HepG2 (cell line): ENCODE data around the gene ERLEC1. TPM values are rescaled to one million over a fixed set of nuclear protein-coding genes. Genes with fewer than 3 reads are reported as not detected.

ENCODE experiments used
- BATF2 ChIP-seq: sonication (generic); formaldehyde crosslinking; IDR thresholded peaks from 2 replicates; pipeline ENCODE4 v1.8.0; 2022; ENCODE audit warnings: mild to moderate bottlenecking, missing genetic modification reagents, moderate library complexity
- DPF2 ChIP-seq: sonication (generic); formaldehyde crosslinking; IDR thresholded peaks from 2 replicates; pipeline ENCODE4 v1.4.0; 2020; ENCODE audit warnings: mild to moderate bottlenecking, low read depth, missing genetic modification reagents, borderline replicate concordance
- FOXC1 ChIP-seq: sonication (generic); formaldehyde crosslinking; IDR thresholded peaks from 2 replicates; pipeline ENCODE4 v1.8.0; 2022; ENCODE audit warnings: mild to moderate bottlenecking, missing genetic modification reagents, borderline replicate concordance
- HOXA7 ChIP-seq: sonication (generic); formaldehyde crosslinking; IDR thresholded peaks from 2 replicates; pipeline ENCODE4 v1.8.1; 2022; ENCODE audit warnings: mild to moderate bottlenecking, missing genetic modification reagents, moderate library complexity
- NCOA5 ChIP-seq: sonication (generic); formaldehyde crosslinking; IDR thresholded peaks from 2 replicates; pipeline ENCODE4 v1.4.0; 2020; ENCODE audit warnings: missing genetic modification reagents
- PITX1 ChIP-seq: sonication (generic); formaldehyde crosslinking; IDR thresholded peaks from 2 replicates; pipeline ENCODE4 v1.5.1; 2020; ENCODE audit warnings: mild to moderate bottlenecking, missing genetic modification reagents
- POGZ ChIP-seq: sonication (generic); formaldehyde crosslinking; IDR thresholded peaks from 2 replicates; pipeline ENCODE4 v1.4.0; 2020; ENCODE audit warnings: mild to moderate bottlenecking, missing genetic modification reagents
- SP140L ChIP-seq: sonication (generic); formaldehyde crosslinking; IDR thresholded peaks from 2 replicates; pipeline ENCODE4 v1.4.0; 2020; ENCODE audit warnings: missing genetic modification reagents, borderline replicate concordance
- ZBTB1 ChIP-seq: sonication (generic); formaldehyde crosslinking; IDR thresholded peaks from 2 replicates; pipeline ENCODE4 v1.4.0; 2020; ENCODE audit warnings: missing genetic modification reagents, borderline replicate concordance
- ZFX ChIP-seq: sonication (generic); formaldehyde crosslinking; IDR thresholded peaks from 2 replicates; pipeline ENCODE4 v1.4.0; 2020; ENCODE audit warnings: mild to moderate bottlenecking, low read depth, missing genetic modification reagents, moderate library complexity
- ZHX1 ChIP-seq: sonication (generic); formaldehyde crosslinking; IDR thresholded peaks from 2 replicates; pipeline ENCODE4 v1.8.1; 2022; ENCODE audit warnings: low read depth, mild to moderate bottlenecking, missing genetic modification reagents
- ZNF251 ChIP-seq: sonication (generic); formaldehyde crosslinking; IDR thresholded peaks from 2 replicates; pipeline ENCODE4 v1.9.0; 2021; ENCODE audit warnings: mild to moderate bottlenecking, missing genetic modification reagents
- ZNF512B ChIP-seq: sonication (generic); formaldehyde crosslinking; IDR thresholded peaks from 2 replicates; pipeline ENCODE4 v1.5.1; 2020; ENCODE audit warnings: missing genetic modification reagents, mild to moderate bottlenecking, borderline replicate concordance
- ZNF646 ChIP-seq: sonication (generic); formaldehyde crosslinking; IDR thresholded peaks from 2 replicates; pipeline ENCODE4 v1.9.0; 2021; ENCODE audit warnings: mild to moderate bottlenecking, missing genetic modification reagents
- polyA plus RNA-seq, 8 experiments: library from polyadenylated mRNA; depleted of rRNA in 3 of 8; stranded (reverse) in 7 of 8; unstranded in 1 of 8; fragments of >200 nt; fragmentation: Illumina TruSeq in 4 of 8; extraction: Trizol in 4 of 8; gene quantifications; 2 replicates each; pipeline versions ENCODE4 v1.2.1 to v1.2.3, GENCODE V29; 2011 to 2016; ENCODE audit warnings: low read depth in 4 of 8, missing spikeins in 1 of 8, mixed read lengths in 1 of 8; ENCODE audit not compliant: insufficient read depth in 1 of 8
- total RNA-seq, 5 experiments: library from RNA; depleted of rRNA; stranded (reverse); fragments of >200 nt; fragmentation: Illumina TruSeq; extraction: Trizol; gene quantifications; 2 replicates each; pipeline ENCODE4 v1.2.3, GENCODE V29; 2016; ENCODE audit warnings: low read depth in 1 of 5

The ERLEC1 gene
- total and polyA plus RNA-seq, 2 of the 13 experiments (the other 11 are each of a cell fraction or from before 2014, with no cell fraction given): 87.3 to 88.4 TPM

GRCh38 chr2:53786705-53787613 lies at the start of gene ERLEC1, which contains the start of gene ASB3 (continued):
- TF ChIP-seq NCOA5 (no peak), FOXC1 (CRISPR knock-in tag) (peak; percentile 98), PITX1 (peak; percentile 94), SP140L (CRISPR knock-in tag) (no peak), ZNF251 (CRISPR knock-in tag) (0 out of 2 replicates have a peak, but pooled peaks have one; percentile 61), POGZ (CRISPR knock-in tag) (peak; percentile 99), ZFX (peak; percentile 95), ZNF646 (CRISPR knock-in tag) (peak; percentile 56; the same call in 1 of the 2 replicates), ZNF512B (CRISPR knock-in tag) (peak; percentile 69; the same call in 1 of the 2 replicates), DPF2 (CRISPR knock-in tag) (0 out of 2 replicates have a peak, but pooled peaks have one; percentile 17), ZBTB1 (no peak), BATF2 (peak; percentile 89; the same call in 1 of the 2 replicates), ZHX1 (CRISPR knock-in tag) (no peak), HOXA7 (peak; percentile 16; the same call in 1 of the 2 replicates)
